ENCODE results near the gene PTF1A.

The PTF1A gene

DNA sequence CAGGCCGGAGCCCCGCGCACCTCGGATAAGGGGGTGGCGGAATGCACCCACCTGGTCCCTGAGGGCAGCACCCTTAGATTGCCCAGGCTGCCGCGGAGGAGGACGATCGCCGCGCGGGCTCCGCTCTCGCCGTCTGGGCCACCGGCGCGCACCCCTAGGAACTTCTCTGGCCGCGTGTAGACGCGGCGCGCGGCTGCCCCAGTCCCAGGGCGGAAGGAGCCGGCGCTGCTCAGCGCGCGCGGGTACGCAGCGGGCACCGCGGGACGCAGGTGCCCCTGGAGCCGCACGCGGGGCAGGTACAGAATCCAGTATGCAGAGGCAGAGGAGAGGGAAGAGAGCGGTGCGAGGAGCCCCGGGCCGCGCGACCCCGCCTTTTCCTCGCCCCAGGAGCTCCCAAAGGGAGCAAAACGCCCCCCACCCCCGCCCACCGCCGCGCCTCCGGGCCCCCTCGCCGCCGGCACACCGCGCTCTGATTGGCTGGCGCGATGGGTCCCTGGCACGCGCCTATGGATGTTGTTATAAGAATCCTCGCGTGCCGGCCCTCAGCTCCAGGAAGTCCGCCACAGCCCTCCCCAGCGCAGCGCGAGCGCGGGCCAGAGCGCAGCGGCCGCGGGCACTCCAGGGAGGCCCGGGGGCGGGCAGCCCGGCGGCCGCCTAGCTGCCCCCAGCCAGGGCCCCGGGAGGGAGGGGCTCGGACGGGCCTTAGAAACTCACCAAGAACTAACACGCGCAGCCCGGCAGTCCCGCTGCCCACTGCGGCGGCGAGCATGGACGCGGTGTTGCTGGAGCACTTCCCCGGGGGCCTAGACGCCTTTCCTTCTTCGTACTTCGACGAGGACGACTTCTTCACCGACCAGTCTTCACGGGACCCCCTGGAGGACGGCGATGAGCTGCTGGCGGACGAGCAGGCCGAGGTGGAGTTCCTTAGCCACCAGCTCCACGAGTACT, at the start of gene PTF1A:
TSS of gene PTF1A (plus strand) at position 549 of the 948 bp plus-strand sequence. CDS start at position 768, 219 bp downstream.
- DNase-seq (ENCODE audit: low spot score) = no peak

DNA sequence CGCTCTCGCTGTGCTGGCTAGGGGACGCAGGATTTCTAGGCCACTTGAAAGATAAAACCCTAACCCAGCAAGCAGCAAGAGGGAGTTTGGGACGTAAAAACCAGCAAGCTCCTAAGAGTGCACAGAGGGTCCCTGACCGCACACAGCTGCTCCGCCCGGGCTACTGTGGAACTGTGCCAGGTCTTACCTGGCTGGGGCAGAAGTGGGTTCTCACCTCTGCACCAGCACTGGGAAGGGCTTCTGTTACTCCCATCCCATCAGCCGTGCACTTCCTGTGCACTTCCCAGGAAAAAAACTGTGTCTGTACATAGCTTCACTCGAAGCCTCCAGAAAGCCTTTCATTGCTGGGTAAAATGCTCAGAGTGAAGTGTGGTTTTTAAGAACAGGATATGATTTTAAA, 45.9 kb upstream of the PTF1A start:
- DNase-seq (ENCODE audit: low spot score) = no peak

DNA sequence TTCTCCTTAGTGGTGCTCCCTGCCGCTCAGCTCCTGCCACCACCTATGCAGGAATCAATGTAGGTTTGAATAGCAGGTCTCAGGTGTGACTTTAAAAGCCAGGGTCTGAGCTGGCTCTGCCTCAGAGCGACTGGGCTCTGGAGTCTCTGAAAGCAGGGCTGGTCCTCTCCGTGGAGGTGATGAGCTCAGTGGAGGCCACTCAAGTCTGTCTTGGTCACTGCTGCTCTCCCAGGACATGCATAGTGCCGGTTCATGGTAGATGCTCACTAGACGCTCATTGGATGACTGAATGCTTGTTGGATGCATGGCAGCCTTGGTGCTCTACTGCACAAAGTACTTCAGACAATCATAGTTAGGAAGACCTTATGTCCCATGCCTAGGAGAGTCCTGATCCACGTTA, 45.1 kb upstream of the PTF1A start:
- DNase-seq (ENCODE audit: low spot score) = no peak

DNA sequence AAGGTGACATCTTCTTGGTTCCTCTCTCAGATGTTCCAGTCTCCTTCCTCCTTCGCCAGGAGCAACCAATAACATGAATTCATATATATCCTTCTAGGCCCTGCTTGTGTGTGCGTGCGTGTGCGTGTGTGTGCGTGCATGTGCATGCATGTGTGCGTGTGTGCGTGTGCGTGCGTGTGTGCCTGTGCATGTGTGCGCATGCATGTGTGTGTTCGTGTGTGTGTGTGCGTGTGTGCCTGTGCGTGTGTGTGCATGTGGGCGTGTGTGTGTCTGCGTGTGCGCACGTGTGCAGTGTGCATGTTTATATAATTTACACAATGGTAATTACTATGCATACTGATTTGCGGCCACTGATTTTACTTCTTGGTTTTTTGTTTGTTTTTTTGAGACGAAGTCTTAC, 43.9 kb upstream of the PTF1A start:
- DNase-seq (ENCODE audit: low spot score) = no peak

DNA sequence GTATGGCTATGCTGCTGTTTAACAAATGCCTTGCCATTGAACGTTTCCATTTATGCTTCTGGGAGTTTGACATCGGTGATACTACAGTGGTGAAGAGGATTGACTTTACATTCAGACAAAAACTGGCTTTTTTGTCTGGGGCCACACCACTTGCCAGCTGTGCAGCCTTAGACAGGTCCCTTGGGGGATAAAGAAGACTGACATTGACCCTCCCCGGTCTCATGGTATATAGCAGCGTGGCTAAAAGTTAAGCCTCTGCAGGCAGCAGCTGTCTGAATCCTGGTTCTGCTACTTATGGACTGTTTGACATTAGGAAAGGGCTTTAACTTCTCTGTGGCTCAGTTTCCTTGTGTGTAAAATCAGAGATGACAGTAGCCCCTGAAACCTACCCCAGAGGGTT, 42.0 kb upstream of the PTF1A start:
- no peak for DNase-seq (ENCODE audit: low spot score)

GRCh38 chr10:23150610-23151009, 41.5 kb upstream of the PTF1A start:
- DNase-seq (ENCODE audit: low spot score) = no peak

DNA sequence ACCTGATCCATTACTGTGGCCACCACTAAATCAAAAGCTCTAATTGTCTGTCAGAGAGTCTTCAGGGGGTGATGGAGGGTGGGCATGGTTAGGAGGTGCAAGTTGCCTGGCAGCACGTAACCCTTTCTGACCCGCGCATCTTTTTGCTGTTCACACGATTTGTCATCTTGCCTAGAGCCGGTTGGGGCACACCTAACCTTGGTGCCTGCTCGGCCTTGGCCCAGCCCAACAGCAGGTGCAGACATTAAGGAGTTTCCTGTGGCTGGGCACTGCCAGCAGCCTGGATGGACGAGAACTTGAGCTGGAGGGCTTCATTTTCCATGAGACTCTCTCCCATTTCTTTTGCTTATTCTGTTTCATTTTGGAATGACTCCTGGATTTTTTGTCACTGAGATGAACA, 41.0 kb upstream of the PTF1A start:
- DNase-seq (ENCODE audit: low spot score) = no peak

DNA sequence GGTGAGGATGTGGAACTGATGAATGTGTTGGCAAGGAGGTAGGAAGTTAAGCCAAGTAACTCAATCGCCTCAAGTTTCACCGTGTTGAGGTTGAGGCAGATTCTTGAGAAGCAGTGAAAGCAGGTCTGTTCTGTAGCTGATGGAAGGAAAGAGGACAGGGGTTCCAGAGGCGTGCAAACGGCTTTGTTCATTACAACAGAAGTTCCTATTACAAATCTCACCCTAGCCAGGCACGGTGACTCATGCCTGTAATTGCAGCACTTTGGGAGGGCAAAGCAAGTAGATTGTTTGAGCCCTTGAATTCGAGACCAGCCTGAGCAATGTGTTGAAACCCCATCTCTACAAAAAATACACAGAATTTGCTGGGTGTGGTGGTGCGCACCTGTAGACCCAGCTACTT, 36.9 kb upstream of the PTF1A start:
- no peak for DNase-seq (ENCODE audit: low spot score)

- DNase-seq (ENCODE audit: low spot score) = no peak
Observed at GRCh38 chr10:23156447-23157150, 35.5 kb upstream of the PTF1A start.

DNA sequence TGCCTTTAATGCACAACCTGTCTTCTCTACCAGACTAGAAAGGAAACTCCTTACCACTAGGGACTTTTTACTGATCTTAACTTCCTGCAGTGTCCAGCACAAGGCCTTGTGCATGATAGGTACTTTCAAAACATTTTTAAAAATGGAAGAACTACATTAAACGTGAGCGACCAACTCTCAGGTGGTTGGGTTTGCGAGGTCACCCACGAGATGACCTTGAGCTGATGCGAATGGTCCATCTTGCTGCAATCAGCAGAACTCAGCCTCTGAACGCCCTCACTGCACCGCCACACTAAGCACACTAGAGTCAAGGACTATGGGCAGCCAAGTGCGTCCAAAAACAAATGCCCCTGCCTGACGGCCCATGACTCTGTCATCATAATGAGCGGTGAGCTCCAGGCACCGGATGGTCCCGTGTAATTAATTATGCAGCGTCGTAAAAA, 34.9 kb upstream of the PTF1A start:
- no peak for DNase-seq (ENCODE audit: low spot score)

GRCh38 chr10:23157691-23158369, 34.3 kb upstream of the PTF1A start:
- no peak for DNase-seq (ENCODE audit: low spot score)

- peak; percentile 81 for DNase-seq (ENCODE audit: low spot score)
Observed at GRCh38 chr10:23158370-23158769, 33.7 kb upstream of the PTF1A start.

DNA sequence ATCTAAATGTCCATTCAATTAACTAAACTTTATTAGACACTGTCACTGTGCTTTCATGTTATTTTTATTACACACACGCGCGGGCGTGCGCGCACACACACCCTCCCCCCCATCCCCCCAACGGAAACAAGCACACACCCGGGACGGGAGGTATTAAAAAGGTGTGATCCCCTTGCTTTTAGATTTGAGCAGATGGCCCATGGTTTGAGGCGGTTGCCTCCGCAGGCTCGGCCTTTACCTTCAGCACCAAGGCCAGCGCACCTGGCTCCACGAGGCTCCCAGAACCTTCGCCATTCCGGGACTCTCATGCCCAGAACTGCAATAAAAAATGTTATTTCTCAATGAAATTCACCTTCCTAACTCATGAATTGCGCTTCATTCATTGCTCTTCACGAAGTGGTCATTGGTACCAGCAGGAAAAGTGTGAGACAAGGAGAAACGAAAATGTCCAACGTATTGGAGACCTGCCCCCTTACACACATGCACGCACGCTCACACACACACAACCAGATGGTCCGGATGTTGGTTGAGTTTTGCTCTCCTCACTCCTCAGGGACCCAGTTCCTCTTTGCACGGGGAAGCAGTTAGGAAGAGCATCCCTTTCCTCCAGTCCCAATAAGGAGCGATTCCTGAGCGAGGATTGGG, 20.8 kb upstream of the PTF1A start:
- DNase-seq (ENCODE audit: low spot score) = peak; percentile 68

- no peak for DNase-seq (ENCODE audit: low spot score)
Observed at GRCh38 chr10:23172429-23173213, 19.5 kb upstream of the PTF1A start.

DNA sequence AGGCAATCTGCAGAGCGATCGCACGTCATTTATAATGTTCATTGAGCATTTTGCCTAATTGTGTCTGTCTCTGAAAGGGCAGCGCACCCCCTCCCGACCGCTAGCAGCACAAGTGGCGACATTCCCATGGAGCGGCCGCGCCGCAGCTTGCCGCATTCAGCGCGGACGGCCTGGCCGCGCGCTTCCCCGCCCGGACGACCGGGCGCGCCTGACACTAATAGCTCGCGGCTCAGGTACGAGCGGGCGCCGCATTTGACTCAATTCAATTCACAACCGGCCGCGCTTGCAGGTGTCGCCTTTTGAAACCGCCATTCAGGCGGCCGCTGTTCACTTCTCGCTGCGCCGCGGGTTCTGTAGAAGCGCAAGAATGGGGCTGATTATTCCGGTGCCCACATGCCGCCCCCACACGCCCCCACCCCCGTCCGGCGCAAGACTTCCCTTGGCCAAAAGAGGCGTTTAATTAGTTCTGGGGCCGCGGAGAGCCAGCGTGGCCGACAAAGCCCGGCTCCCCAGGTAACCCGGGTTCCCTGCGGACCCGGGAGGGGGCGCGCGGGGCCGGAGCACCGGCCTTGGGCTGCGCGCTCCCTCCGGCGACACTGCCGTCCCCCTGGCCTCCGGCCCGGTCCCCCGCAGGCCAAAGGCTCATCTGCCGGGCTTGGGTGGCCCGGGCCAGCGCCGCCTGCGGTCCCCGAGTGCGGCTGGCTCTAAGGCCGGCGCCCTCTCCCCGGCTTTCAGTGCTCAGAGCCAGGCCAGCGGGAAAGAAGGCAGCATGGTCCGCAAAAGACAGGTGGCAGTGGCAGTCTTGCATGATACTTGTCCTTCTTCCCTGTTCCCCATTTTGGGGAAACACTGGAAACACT, 18.7 kb upstream of the PTF1A start:
- no peak for DNase-seq (ENCODE audit: low spot score)

DNA sequence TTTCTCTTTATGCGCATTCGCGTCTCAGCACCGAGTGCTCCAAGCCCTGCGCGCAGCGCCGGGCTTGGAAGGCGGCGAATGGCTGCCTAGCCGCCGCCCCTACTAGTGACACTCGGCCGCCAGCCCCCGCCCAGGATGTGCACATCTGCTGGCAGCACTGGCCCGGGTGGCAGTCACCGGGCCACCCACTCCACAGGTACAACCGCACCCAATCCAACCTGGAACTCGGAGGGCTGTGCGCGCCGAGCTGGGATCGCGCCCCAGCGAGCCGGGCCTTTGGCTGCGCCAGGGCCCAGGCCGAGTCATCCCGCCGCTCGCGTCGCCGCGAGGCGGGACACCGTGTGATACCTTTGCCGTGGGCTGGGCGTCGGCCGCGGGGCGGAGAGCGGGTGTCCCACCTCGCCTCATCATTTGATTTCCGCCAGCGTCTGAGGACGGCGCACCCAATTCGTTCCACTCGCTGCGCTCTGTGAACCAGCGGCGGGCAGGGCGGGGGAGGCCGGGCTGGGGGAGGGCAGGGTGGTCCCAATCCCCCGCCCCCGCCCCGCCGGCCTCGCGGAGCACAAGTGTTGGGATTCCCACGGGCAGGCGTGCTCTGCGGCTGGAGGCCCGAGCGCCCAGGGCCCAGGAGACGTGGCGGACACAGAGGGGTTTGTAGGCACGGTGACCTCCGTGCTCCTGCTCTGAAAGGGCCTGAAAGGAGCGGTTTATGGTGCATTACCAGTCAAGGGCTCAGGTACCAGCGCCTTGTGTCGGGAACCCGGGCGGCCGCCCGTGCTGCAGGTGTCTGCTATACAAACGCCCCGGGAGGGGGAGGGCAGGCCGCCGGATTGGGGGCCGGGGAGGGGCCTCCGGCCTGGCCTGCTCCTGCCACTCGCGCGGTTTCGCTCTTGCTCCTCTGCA, 17.8 kb upstream of the PTF1A start:
- no peak for DNase-seq (ENCODE audit: low spot score)

- no peak for DNase-seq (ENCODE audit: low spot score)
Observed at GRCh38 chr10:23174977-23175512, 17.1 kb upstream of the PTF1A start.

DNA sequence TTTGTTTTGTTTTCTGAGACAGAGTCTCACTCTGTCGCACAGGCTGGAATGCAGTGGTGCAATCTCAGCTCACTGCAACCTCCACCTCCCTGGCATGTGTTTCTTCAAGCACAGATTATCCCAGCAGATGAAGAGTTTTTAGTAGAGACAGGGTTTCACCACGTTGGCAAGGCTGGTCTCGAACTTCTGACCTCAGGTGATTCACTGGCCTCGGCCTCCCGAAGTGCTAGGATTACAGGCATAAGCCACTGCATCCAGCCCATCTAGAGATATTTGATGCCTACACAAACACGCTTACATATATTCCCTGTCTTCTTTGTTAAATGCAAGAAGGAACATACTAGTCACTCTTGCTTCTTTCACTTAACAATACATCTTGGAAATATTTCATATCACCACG, 5.9 kb upstream of the PTF1A start:
- no peak for DNase-seq (ENCODE audit: low spot score)

DNA sequence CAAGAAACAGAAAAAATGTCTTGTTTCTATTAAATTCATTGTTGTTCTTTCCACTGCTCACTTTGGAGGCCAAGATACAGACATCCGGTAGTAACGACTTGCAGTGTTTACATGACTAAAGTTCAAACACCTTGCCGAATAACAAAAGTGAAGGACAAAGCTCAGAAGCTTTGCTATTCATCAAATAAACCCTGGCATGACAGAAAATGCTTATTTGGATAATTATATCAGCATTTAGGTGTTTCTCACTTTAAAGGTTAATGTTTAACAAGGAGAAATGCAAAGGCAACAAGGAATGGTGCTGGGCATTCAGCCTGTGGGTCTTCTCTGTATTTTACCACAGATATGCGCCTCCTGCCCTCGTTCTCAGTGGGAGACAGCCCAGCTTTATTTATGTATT, 5.4 kb upstream of the PTF1A start:
- no peak for DNase-seq (ENCODE audit: low spot score)

Data from AG08396 (cell line).